Neural cell (in vitro differentiated cells): Measurements from ENCODE around the gene PIGA.

Experiments
- CTCF ChIP-seq: fragments of 450-650 bp; IDR thresholded peaks from 2 replicates; pipeline ENCODE4 v1.5.1; 2014; ENCODE audit warnings: antibody characterized with exemption, mild to moderate bottlenecking, moderate library complexity; ENCODE audit not compliant: poor library complexity, severe bottlenecking
- POLR2AphosphoS5 ChIP-seq: IDR thresholded peaks from 2 replicates; pipeline ENCODE4 v1.6.1; 2012
- SMC3 ChIP-seq: fragments of 450-650 bp; conservative IDR thresholded peaks from 2 replicates; pipeline ENCODE4 v1.6.1; 2014; ENCODE audit warnings: antibody characterized with exemption, mild to moderate bottlenecking, moderate library complexity; ENCODE audit not compliant: poor library complexity
- TAF1 ChIP-seq: IDR thresholded peaks from 2 replicates; pipeline ENCODE4 v1.6.1; 2012; ENCODE audit warnings: low read depth
- TF ChIP-seq, protein P1 (sequence below): IDR thresholded peaks from 2 replicates; pipeline ENCODE4 v1.6.1; 2012; ENCODE audit warnings: borderline replicate concordance

- TF ChIP-seq, protein P1, sequence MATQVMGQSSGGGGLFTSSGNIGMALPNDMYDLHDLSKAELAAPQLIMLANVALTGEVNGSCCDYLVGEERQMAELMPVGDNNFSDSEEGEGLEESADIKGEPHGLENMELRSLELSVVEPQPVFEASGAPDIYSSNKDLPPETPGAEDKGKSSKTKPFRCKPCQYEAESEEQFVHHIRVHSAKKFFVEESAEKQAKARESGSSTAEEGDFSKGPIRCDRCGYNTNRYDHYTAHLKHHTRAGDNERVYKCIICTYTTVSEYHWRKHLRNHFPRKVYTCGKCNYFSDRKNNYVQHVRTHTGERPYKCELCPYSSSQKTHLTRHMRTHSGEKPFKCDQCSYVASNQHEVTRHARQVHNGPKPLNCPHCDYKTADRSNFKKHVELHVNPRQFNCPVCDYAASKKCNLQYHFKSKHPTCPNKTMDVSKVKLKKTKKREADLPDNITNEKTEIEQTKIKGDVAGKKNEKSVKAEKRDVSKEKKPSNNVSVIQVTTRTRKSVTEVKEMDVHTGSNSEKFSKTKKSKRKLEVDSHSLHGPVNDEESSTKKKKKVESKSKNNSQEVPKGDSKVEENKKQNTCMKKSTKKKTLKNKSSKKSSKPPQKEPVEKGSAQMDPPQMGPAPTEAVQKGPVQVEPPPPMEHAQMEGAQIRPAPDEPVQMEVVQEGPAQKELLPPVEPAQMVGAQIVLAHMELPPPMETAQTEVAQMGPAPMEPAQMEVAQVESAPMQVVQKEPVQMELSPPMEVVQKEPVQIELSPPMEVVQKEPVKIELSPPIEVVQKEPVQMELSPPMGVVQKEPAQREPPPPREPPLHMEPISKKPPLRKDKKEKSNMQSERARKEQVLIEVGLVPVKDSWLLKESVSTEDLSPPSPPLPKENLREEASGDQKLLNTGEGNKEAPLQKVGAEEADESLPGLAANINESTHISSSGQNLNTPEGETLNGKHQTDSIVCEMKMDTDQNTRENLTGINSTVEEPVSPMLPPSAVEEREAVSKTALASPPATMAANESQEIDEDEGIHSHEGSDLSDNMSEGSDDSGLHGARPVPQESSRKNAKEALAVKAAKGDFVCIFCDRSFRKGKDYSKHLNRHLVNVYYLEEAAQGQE, result no peak
- TF ChIP-seq CTCF (no peak), TAF1 (no peak), SMC3 (no peak), POLR2AphosphoS5 (no peak)
Measured at GRCh38 chrX:15328131-15328530, 7.2 kb downstream of the PIGA start.
